ENCODE data around the gene TIGD2.
A peak's percentile ranks its signal among the peaks of the same experiment; 100 is the strongest.

TIGD2 gene

DNA sequence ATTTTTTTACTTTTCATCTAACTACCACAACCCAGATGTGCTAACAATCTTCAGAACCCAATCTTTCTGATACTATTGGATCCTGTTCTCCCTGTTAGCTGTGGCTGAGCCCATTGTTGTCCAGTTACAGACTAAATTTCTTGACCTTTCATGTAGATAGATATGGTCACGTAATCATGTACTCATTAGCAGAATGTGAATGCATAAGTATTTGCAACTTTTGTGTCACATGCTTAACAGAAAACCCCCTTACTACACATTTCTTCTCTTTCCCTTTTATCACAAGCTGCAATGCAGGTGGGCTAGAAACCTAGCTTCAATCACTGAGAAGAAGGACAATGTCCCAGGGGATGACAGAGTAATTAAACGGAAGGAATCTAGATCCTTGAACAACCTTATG is 41.3 kb upstream of the TIGD2 start:
- TF ChIP-seq, protein P1, sequence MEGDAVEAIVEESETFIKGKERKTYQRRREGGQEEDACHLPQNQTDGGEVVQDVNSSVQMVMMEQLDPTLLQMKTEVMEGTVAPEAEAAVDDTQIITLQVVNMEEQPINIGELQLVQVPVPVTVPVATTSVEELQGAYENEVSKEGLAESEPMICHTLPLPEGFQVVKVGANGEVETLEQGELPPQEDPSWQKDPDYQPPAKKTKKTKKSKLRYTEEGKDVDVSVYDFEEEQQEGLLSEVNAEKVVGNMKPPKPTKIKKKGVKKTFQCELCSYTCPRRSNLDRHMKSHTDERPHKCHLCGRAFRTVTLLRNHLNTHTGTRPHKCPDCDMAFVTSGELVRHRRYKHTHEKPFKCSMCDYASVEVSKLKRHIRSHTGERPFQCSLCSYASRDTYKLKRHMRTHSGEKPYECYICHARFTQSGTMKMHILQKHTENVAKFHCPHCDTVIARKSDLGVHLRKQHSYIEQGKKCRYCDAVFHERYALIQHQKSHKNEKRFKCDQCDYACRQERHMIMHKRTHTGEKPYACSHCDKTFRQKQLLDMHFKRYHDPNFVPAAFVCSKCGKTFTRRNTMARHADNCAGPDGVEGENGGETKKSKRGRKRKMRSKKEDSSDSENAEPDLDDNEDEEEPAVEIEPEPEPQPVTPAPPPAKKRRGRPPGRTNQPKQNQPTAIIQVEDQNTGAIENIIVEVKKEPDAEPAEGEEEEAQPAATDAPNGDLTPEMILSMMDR (IDR thresholded peaks at IDR 0.05; ENCODE audit: low read depth, low read length), result no peak
- no peak for TF ChIP-seq EZH2phosphoT487 (IDR thresholded peaks at IDR 0.05; ENCODE audit: low read depth)
- H3K4me3 ChIP-seq (ENCODE audit: low read length), result peak overlapping the region; percentile 17; the same call in 1 of the 2 replicates
- H3K36me3 ChIP-seq (replicated peaks; ENCODE audit: low read depth, low read length), result peaks cover 8% of the 10 kb centered on the region
- H3K4me1 ChIP-seq (ENCODE audit: low read length), result peaks cover 20% of the 10 kb centered on the region
- H3K79me2 ChIP-seq (ENCODE audit: low read length), result no peaks in the 10 kb centered on the region
- H3K27me3 ChIP-seq (ENCODE audit: low read depth, low read length), result no peaks in the 10 kb centered on the region
- H4K20me1 ChIP-seq (ENCODE audit: insufficient read depth, low read length), result no peaks in the 10 kb centered on the region
- 0 out of 2 replicates have a peak overlapping the region, but pooled peaks have one; percentile 43 for H2AFZ ChIP-seq (ENCODE audit: low read depth, low read length)
- H3K27ac ChIP-seq (ENCODE audit: low read length), result peak overlapping the region; percentile 23
- H3K4me2 ChIP-seq (ENCODE audit: low read length), result peak overlapping the region; percentile 42
- H3K9me3 ChIP-seq (ENCODE audit: insufficient read depth, low read length), result peaks cover 17% of the 10 kb centered on the region
- H3K9ac ChIP-seq (ENCODE audit: low read length), result peak overlapping the region; percentile 9; the same call in 1 of the 2 replicates

DNA sequence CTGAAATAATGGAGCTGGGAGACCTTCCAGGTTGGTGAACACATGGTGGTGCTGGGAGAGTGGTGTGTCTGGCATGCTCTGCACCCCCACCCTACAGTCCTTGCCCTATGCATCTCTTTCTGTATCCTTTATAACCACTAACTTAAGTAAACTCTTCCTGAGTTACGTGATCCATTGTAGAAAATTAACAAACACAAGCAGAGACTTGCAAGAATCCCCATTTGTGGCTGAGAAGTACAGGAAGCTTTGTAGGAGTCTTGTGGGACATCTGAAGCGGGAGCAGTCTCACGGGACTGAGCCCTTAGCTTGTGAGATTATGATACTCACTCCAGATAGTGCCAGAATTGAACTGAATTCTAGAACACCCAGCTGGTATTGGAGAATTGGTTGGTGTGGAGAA is 40.0 kb upstream of the TIGD2 start:
- Histone ChIP-seq H4K20me1 (ENCODE audit: insufficient read depth, low read length) (no peaks in the 10 kb centered on the region), H3K79me2 (ENCODE audit: low read length) (no peaks in the 10 kb centered on the region), H3K27ac (ENCODE audit: low read length) (no peak overlapping the region), H3K9me3 (ENCODE audit: insufficient read depth, low read length) (0 out of 2 replicates have a peak, but pooled peaks cover 10% of the 10 kb centered on the region), H3K27me3 (ENCODE audit: low read depth, low read length) (no peaks in the 10 kb centered on the region), H3K9ac (ENCODE audit: low read length) (no peak overlapping the region), H3K36me3 (replicated peaks; ENCODE audit: low read depth, low read length) (peaks cover 9% of the 10 kb centered on the region), H2AFZ (ENCODE audit: low read depth, low read length) (no peak overlapping the region), H3K4me1 (ENCODE audit: low read length) (peaks cover 26% of the 10 kb centered on the region), H3K4me2 (ENCODE audit: low read length) (no peak overlapping the region), H3K4me3 (ENCODE audit: low read length) (no peak overlapping the region)
- TF ChIP-seq, protein P1 (IDR thresholded peaks at IDR 0.05; ENCODE audit: low read depth, low read length), result no peak
- no peak for TF ChIP-seq EZH2phosphoT487 (IDR thresholded peaks at IDR 0.05; ENCODE audit: low read depth)

DNA sequence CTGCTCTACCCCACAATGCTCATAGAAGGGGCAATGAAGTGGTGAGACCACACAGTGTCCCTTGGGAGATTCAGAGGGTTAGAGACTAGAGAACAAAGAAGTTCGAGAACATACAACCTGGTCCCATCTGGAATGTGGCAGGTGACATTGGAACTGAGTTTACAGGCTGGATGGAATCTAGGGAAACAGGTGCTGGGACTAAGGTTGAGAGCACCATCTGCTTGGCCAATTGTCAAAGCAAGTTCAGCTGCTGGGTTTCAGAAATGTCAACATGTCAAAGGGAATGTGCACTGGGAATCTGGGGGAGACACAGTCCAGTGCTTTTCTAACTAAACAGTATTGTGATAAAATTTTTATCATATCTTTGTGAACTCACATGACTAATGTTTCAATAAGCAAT is 38.4 kb upstream of the TIGD2 start:
- Histone ChIP-seq H3K27ac (ENCODE audit: low read length) (no peak overlapping the region), H3K79me2 (ENCODE audit: low read length) (no peaks in the 10 kb centered on the region), H2AFZ (ENCODE audit: low read depth, low read length) (no peak overlapping the region), H3K36me3 (replicated peaks; ENCODE audit: low read depth, low read length) (peaks cover 14% of the 10 kb centered on the region), H3K4me1 (ENCODE audit: low read length) (peaks cover 42% of the 10 kb centered on the region), H4K20me1 (ENCODE audit: insufficient read depth, low read length) (no peaks in the 10 kb centered on the region), H3K4me2 (ENCODE audit: low read length) (no peak overlapping the region), H3K9ac (ENCODE audit: low read length) (no peak overlapping the region), H3K27me3 (ENCODE audit: low read depth, low read length) (no peaks in the 10 kb centered on the region), H3K4me3 (ENCODE audit: low read length) (no peak overlapping the region), H3K9me3 (ENCODE audit: insufficient read depth, low read length) (peaks cover 15% of the 10 kb centered on the region)
- TF ChIP-seq EZH2phosphoT487 (IDR thresholded peaks at IDR 0.05; ENCODE audit: low read depth), result no peak
- TF ChIP-seq, protein P1 (IDR thresholded peaks at IDR 0.05; ENCODE audit: low read depth, low read length), result no peak

DNA sequence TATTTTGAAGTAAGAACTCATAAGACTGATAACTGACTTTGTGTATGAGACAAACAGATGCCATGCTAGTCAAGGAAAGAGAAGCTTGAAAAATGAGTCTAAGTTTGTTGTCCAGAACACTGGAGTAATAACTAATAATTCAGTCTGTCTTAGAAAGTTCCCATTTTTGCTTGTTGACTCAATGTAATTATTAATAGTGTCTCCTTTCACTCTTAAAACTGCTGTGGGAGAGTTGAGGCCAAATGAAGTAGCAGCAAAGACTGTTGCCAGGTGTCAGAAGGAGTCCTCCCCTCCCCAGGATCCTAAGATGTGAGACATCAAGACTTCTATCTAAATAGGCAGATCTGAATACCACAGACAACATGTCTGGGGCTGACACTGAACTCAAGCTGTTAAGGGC is 33.6 kb upstream of the TIGD2 start:
- H3K9me3 ChIP-seq (ENCODE audit: insufficient read depth, low read length), result peaks cover 48% of the 10 kb centered on the region
- peaks cover 48% of the 10 kb centered on the region for H3K36me3 ChIP-seq (replicated peaks; ENCODE audit: low read depth, low read length)
- H3K4me1 ChIP-seq (ENCODE audit: low read length), result peaks cover 46% of the 10 kb centered on the region
- H3K27me3 ChIP-seq (ENCODE audit: low read depth, low read length), result no peaks in the 10 kb centered on the region
- no peaks in the 10 kb centered on the region for H3K79me2 ChIP-seq (ENCODE audit: low read length)
- no peaks in the 10 kb centered on the region for H4K20me1 ChIP-seq (ENCODE audit: insufficient read depth, low read length)
- H3K4me2 ChIP-seq (ENCODE audit: low read length), result no peak overlapping the region
- no peak overlapping the region for H3K4me3 ChIP-seq (ENCODE audit: low read length)
- no peak for TF ChIP-seq EZH2phosphoT487 (IDR thresholded peaks at IDR 0.05; ENCODE audit: low read depth)
- TF ChIP-seq, protein P1 (IDR thresholded peaks at IDR 0.05; ENCODE audit: low read depth, low read length), result no peak
- no peak overlapping the region for H3K9ac ChIP-seq (ENCODE audit: low read length)
- no peak overlapping the region for H2AFZ ChIP-seq (ENCODE audit: low read depth, low read length)
- H3K27ac ChIP-seq (ENCODE audit: low read length), result peak overlapping the region; percentile 81

Measured in OCI-LY3 (cell line).